HG03457 (cell line): ENCODE data around the gene DAB2.

Source experiments
- ATAC-seq: cut with Tn5 transposase; IDR thresholded peaks from one replicate; pipeline ENCODE4 v1.9.1; 2021; ENCODE audit warnings: moderate number of reproducible peaks; ENCODE audit not compliant: unreplicated experiment

DAB2 gene

GRCh38 chr5:39448506-39449128 is 23.8 kb upstream of the DAB2 start:
- ATAC-seq: no peak

- ATAC-seq: no peak
These were observed 23.2 kb upstream of the DAB2 start for GRCh38 chr5:39447968-39448367.

GRCh38 chr5:39447059-39447458 is 22.3 kb upstream of the DAB2 start:
- ATAC-seq: no peak

GRCh38 chr5:39446231-39446630 is 21.5 kb upstream of the DAB2 start:
- no peak for ATAC-seq

- no peak for ATAC-seq
These were observed 19.1 kb upstream of the DAB2 start for GRCh38 chr5:39443911-39444310.

GRCh38 chr5:39442991-39443390 is 18.2 kb upstream of the DAB2 start:
- no peak for ATAC-seq

GRCh38 chr5:39441838-39442237 is 17.1 kb upstream of the DAB2 start:
- no peak for ATAC-seq

- no peak for ATAC-seq
These were observed 16.3 kb upstream of the DAB2 start for GRCh38 chr5:39440958-39441624.

GRCh38 chr5:39440192-39440957 is 15.6 kb upstream of the DAB2 start:
- no peak for ATAC-seq

- ATAC-seq: no peak
These were observed 14.9 kb upstream of the DAB2 start for GRCh38 chr5:39439582-39440162.

- ATAC-seq: no peak
These were observed 12.7 kb upstream of the DAB2 start for GRCh38 chr5:39437467-39437866.

- no peak for ATAC-seq
These were observed 9.1 kb upstream of the DAB2 start for GRCh38 chr5:39433848-39434247.

- no peak for ATAC-seq
These were observed 8.1 kb upstream of the DAB2 start for GRCh38 chr5:39432696-39433530.

GRCh38 chr5:39430461-39430860 is 5.7 kb upstream of the DAB2 start:
- no peak for ATAC-seq

GRCh38 chr5:39428640-39429039 is 3.9 kb upstream of the DAB2 start:
- ATAC-seq: no peak

- no peak for ATAC-seq
These were observed 2.9 kb upstream of the DAB2 start for GRCh38 chr5:39427633-39428032.

- ATAC-seq: no peak
These were observed 2.4 kb upstream of the DAB2 start for GRCh38 chr5:39427229-39427628.

- no peak for ATAC-seq
These were observed 1.9 kb upstream of the DAB2 start for GRCh38 chr5:39426746-39427105.

- ATAC-seq: no peak
These were observed 1.4 kb upstream of the DAB2 start for GRCh38 chr5:39426051-39426745.

- no peak for ATAC-seq
These were observed 1.4 kb downstream of the DAB2 start for GRCh38 chr5:39423331-39423751.
